H1 (cell line): ENCODE measurements around the gene LGALS4. TPM values are rescaled to one million over a fixed set of nuclear protein-coding genes. Genes with fewer than 3 reads are reported as not detected.

ENCODE experiments used
- EGR1 ChIP-seq: IDR thresholded peaks from 2 replicates; pipeline ENCODE4 v1.6.1; 2011; ENCODE audit warnings: low read depth, low read length, borderline replicate concordance
- EZH2 ChIP-seq: fragments of 200-600 bp; sonication (generic); IDR thresholded peaks from 2 replicates; pipeline ENCODE4 v1.7.1; 2012; ENCODE audit warnings: low read depth, mild to moderate bottlenecking, moderate library complexity, low read length, inconsistent platforms; ENCODE audit not compliant: severe bottlenecking
- PHF8 ChIP-seq: fragments of 200-600 bp; sonication (generic); conservative IDR thresholded peaks from 2 replicates; pipeline ENCODE4 v1.7.1; 2012; ENCODE audit warnings: low read depth, mild to moderate bottlenecking, inconsistent platforms, low read length, moderate library complexity
- TBP ChIP-seq: IDR thresholded peaks from 2 replicates; pipeline ENCODE4 v1.6.1; 2011; ENCODE audit warnings: low read depth, low read length, improper control_type of control experiment
- polyA plus RNA-seq, 7 experiments: library from polyadenylated mRNA; depleted of rRNA in 3 of 7; stranded (reverse) in 5 of 7; unstranded in 2 of 7; fragments of >200 nt in 5 of 7; fragments of 200-250 nt in 2 of 7; gene quantifications; 1 replicate in 5 of 7; 2 replicates in 1 of 7; 4 replicates in 1 of 7; pipeline versions ENCODE4 v1.2.1 to v1.2.3, GENCODE V29; 2011 to 2013; ENCODE audit warnings: missing spikeins in 2 of 7, mixed read lengths in 2 of 7
- total RNA-seq: library from RNA; stranded (reverse); fragmentation: NEBNext Ultra II Directional; extraction: Animal tissue kit (Norgen Biotek cat#: 25700); gene quantifications from 2 replicates; pipeline ENCODE4 v1.2.1, GENCODE V29; 2021

LGALS4 gene
- total and polyA plus RNA-seq, 2 of the 8 experiments (the other 6 are each of a cell fraction or from before 2014, with no cell fraction given), result 0.32 to 0.37 TPM

GRCh38 chr19:38812841-38813320 lies at the start of gene LGALS4 (continued):
- TF ChIP-seq EZH2, result no peak
- TF ChIP-seq PHF8, result no peak
- no peak for TF ChIP-seq TBP
- no peak for TF ChIP-seq EGR1
